8988T (cell line): ENCODE data around the gene SAMD4A.
"Not testable (repeated sequence)": the region's sequence is repeated elsewhere in the genome, so short reads cannot be mapped to it uniquely, and the experiment has no call there.

Source experiments
- DNase-seq: peaks from one replicate; pipeline ENCODE4 v3.0.0; 2011

Gene SAMD4A

DNA sequence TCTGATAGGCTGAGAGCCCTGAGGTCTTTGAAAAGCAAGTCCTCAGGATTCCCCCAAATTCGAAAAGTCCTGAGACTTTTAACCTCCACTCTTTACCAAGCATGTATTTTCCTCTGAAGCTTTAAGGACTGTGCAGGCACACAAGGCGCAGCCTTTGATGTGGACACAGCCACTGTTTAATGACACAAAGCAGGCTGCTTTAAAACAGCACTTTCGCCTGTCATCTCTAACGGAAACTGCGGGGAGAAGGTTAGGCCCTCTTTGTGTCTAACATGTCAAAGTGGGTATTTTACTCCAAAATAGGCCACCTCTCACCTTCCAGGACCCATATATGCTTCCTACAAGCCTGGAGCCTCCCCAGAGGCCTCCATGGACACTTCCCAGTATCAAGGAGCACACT, 176.5 kb downstream of the SAMD4A start:
- no peak for DNase-seq

DNA sequence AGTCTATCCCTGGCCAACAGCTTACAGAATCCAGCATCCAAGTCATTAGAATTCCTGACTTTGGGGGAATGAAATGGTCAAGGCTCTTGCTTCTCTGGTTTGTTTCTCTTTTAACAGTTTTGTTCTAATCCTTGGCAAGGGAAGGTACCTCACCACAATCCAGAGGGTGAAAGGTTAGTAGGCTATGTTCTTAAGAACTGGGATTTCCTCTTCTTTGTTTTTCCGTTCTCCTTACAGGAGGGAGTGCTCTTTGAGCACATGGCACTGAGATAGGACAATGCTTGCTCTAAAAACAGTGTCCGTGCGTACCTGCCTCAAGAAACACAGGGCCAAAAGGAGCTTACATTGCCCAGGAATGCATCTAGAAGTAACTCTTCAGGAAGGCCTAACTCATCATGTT, 179.1 kb downstream of the SAMD4A start:
- DNase-seq = no peak

DNA sequence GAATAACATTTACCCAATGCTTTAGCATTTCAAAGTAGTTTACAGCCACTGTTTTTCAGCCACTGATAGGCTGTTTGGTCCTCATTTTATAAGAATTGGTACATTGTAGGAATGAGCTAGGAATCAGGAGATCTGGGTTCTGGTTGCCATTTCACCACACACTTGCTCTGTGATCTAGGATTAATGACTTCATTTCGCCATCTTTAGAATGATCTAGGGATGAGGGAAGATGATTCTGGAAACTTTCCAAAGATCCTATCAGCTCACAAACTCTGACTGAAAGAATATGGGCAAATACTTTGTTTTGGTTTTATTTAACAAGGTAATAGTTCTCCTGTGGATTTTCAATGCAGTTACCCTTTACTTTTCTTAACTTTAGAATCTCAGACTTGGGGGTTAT, 180.7 kb downstream of the SAMD4A start:
- no peak for DNase-seq

DNA sequence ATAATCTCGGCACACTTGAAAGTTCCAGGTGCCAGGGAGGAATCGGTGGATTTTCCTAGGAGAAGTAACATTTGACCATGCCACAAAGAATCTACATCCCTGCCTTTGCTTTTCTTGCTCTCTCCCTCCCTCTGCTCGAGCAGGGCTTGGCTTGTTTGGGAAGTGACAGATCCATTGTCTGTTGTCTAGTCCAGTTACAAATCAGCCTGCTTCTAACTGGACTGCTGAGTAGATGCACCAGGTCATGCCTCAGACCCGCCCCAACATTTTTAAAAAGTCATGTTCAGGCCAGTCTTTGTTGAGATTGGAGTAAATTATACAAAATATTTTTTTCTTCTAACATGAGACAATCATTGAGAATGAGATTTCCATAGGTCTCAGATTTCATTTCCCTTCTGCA, 182.3 kb downstream of the SAMD4A start:
- DNase-seq = no peak

DNA sequence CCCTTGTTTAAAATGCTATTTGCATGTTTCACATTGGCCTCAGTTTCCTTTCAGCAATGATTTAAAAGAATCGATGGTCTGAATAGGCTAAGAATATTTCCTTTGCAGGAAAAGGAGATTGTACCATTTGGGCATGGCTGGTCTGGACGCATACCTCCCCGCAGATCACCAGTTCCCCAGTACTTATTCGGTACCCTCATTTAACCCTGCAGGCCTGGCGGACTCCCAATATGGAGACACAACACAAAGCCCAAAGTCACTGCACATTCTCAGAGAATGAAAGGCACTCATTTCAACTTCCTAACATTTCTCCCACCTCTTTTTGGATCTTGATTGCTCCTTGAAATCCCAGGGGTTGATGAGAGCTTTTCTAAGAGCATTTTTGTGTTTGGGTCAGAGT, 182.8 kb downstream of the SAMD4A start:
- DNase-seq = no peak

DNA sequence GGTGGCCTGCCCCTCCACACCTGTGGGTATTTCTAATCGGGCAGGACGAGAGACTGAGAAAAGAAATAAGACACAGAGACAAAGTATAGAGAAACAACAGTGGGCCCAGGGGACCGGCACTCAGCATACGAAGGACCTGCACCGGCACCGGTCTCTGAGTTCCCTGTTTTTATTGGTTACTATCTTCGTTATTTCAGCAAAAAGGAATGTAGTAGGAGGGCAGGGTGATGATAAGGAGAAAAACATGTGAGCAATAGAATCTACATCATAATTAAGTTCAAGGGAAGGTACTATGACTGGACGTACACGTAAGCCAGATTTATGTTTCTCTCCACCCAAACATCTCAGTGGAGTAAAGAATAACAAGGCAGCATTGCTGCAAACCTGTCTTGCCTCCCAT, 185.7 kb downstream of the SAMD4A start:
- not testable (repeated sequence) for DNase-seq

DNA sequence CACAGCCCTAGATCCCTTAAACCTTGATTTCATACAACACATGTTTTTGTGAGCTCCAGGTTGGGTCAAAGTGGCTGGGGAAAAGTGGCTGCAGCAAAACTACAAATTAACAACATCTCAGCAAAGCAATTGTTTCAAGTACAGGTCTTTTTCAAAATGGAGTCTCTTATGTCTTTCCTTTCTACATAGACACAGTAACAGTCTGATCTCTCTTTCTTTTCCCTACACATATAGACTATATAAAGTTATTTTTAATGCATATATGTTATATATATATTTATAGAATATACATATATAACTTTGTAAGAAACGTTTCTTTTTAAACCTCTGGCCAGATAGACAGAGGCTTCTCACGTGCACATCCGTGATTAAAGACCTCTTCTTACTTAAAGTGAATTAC, 186.5 kb downstream of the SAMD4A start:
- not testable (repeated sequence) for DNase-seq

DNA sequence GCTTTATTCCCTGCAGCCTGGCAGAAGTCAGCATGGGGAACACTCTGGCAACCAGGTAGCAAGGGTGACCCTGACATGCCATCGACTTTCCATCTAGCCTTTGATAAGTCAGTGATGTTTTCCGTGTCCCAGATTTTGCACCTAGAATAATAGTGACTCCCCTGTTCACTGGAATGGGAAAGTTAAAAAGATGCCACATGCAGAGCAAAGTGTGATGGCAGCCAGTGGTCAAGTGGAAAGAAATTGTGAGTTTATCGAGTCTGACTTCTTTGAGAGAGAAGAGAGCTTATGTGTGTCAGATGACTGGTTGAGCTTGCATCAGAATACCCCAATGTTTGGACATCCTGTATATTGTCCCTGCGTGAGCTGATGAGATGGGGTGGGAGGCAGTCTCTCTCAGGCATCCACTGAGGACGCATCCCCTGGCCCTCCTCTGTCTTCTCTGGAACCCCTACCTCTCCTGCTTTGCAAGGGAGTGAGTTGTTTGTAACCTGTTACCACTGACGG, 187.2 kb downstream of the SAMD4A start:
- no peak for DNase-seq

DNA sequence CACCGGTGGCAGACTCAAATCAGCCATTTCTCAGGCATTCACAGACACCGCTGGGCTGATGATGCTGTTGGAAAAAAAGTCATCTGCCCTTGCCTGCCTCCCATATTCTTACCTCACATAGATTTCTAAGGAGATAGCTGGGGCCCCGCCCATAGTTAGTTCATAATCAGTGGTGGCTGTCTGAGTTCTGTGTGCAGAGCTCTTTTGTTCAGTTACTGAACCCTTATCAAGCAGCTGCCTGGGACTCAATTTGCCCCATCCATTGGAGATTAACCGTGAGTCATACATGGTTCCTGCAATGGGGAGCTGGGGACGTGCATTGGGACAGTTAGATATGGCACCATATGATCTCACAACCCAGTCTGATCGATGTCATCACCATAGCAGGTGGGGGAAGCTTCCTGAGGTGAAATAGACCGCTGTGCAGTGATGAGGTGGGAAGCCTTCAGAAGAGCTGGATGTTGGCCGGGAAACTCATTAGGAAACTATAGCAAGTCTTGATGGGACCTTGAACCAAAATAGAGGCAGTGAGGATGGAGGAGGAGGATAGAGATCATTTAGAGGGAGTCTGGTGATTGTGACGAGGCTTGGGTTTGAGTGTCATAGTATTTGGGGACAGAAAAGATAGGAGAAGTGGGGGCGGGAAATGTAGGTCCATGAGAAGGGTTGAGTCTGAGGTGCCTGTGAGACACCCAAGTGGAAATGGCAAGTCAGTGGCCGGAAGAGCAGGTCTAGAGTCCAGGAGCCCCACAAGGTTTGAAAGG, 187.9 kb downstream of the SAMD4A start:
- DNase-seq = no peak

DNA sequence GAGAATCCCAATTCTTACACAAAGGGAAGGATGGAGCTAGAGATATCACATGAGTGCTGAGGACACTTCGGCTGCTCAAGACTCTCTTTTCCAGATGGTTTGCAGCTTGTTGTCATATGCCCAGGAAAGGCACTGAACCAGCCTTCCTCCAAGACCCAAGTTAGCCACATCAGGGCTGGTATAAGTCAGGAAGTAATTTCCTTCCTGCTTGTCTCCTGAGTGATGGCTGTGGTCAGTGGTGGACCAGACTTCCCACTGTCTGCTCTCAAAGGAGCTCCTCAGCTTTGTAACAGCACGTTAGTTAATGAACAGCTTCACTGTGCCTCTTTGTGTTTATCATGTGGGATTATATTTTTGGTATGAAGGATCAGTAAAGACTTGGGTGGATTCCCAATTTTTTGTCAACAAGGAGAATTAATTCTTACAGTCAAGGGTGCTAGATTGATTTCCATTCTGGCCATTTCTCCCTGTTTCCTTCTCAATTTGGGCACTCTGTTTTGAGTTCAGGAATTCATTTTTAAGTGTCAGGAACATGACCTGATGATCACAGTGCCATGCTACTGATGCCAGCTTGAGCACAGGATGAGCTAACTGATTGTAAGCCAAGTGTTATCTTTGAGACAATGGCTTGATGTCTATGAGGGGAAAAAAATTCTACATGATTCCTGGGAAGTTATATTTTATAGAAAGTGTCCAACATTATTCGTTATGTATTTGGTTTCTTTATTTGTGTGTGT, 189.9 kb downstream of the SAMD4A start:
- DNase-seq = no peak

DNA sequence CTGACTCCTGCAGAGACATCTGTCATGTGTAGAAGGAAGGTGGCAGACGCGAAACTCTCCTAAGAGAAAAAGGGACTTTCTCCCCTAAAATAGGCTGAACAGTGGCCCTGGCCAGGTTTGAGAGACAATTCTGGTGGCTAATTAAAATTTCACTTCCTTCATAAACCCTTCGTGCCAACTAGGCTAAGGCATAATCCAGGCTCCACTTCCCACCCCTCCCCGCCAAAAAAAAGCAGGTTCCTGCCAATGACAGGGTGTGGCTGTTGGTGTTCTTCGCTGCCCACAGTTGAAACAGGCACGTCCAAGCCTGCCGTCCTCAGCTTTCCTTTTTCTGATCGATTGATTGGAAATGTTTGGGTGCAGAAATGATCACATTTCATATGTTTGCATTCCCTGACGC, 191.1 kb downstream of the SAMD4A start:
- DNase-seq = no peak

DNA sequence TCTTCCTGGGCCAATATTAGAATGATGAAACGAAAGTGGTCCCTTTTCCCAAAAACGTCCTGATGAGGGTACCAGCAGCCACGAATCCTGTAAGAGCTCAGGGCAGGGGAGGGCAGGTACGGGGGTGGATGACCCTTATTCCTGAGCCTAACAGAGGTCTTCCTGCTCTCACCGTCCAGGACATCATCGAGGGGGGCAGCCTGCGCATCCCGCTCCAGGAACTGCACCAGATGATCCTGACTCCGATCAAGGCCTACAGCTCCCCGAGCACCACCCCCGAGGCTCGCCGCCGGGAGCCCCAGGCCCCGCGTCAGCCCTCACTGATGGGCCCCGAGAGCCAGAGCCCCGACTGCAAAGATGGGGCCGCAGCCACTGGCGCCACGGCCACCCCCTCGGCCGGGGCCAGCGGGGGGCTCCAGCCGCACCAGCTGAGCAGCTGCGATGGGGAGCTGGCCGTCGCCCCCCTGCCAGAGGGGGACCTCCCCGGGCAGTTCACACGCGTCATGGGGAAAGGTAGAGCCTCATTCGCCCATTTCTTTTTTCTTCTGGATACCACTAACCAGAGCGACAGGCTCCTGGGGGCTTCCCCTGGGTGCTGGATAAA, 193.2 kb downstream of the SAMD4A start:
- DNase-seq = no peak

DNA sequence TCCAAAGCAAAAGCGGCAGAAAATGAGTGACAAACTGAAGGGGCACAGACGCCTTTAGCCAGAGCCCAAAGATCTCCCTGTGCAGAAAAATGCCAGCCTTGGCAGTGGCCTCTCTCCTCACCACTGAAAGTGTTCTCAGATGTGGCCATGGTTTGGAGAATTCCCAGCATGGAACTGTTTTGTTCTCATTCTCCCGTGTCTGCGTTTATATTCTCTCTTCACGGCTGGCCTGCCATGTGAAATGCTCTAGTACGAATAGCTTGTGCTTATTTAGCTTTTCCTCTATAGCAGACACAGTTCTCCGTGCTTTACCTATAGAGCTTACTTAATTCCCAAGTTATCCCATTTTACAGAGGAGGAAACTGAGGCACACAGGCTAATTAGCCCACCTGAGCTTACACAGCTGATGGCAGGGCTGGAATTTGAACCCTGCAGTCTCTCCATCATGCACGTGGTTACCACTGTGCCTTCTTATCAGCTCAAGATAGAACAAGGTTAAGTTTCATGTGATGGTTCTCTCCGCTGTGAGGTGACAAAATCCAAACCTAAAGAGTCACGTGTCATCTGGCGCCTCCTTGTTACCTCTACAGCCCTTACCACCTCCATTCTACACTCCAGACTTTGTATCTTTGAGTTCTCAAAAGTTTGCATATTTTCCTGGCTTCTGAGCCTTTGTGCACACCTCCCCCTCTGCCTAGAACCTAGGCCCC, 194.1 kb downstream of the SAMD4A start:
- DNase-seq = no peak

DNA sequence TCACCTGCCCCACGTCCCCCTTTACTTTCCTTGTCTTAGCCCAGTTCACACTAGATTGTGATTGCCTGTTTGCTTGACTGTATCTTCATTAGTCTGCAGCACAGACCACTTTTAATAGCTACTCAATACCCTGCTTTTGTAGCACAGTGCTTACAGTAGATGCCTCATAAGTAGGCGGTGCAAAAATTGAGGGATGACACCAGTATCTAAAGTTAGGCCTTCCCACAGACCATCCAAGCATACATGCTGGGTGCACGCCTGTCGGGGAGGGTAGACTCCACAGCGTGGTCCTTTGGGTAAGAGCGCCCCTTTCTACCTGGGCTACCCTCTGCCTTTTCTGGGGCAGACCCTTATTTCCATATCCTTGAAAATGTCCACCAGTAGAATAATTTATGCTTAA, 194.9 kb downstream of the SAMD4A start:
- no peak for DNase-seq

DNA sequence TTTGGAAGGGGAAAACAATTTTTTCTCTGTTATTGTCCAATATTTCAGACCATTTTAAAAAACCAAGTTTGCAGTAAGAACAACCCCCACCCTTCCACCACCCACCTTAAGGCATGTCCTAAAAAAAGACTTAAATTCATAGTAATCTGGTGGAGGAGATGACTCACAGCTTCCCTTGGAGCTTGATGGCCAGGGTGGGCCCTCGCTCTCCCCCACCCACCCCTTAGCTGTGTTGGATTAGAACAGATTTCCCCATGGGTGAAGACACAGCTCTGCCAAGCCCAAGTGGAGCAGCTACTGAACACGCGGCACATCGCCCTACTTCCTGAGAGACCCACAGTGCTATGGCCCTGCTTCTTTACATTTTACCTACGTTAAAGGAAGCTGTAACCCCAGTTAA, 195.4 kb downstream of the SAMD4A start:
- DNase-seq = no peak

DNA sequence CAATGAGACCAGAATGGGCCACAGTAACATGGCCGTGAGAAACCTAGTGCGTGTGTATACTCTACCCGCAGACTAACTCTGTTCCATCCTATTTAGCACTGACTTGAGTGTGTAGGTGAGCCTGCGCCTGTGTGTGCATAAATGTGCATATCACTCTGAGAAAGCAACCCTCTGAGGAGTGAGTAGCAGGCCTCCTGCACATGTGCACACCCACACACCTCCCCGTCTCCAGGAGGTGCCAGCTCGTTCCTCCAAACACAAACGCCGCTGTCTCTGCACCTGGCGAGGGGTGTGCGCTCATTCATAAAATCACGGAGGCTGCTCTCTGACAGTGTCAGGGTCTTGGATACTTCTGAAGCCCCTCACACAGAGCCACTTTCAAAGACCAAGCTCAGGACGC, 196.8 kb downstream of the SAMD4A start:
- DNase-seq = no peak

DNA sequence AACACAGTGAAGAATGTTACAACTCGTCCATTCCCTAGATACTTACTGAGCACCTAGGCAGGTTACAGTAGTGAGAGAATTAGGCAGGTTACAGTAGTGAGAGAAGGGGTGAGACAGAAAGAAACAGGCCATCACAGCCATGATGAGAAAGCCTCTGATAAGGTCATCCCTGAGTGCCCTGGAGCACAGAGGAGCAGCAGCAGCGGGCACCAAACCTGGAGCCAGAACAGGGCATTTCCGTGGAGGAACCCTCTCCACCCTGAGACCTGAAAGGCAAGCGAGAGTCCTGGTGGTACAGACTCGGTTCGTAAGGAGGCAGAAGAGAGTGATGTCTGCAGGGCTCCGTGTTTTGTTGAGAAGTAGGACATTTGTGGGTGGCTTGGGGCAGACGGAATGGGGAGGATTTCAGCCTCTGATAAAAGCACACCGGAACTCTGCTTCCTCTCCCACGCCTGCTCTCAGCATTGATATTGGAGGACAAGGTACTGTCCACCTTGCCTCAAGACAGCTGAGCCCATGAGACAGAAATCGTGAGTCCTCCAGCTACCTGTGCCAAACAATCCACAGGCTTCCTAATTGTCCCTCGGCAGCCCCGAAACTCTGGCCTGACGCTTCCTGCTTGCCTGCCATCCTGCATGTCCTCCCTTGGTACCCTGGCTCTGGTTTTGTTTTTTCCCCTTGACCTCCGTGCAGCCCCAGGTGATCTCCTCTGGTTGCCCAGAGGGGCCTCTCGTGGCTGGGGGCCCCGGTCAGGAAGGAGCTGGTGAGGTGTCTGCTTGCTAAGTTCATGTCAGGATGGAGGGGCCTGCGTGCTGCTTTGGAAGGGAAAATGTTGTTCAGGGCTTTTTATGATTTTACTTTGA, 199.6 kb downstream of the SAMD4A start:
- DNase-seq = no peak

DNA sequence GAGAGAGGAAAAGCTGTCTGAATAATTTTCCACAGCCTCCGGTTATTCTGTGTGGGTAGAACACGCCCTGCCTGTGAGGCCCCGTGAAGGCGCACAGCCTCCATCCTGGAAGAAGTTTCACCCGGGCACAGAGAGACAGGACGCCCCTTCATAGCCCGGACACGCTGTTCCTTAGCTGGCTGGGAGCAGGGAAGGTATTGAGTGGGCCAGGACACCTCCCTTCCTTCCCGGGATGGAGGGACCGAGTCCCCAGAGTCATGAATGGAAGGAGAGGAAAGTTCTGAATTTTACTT, 200.2 kb downstream of the SAMD4A start:
- DNase-seq = no peak

DNA sequence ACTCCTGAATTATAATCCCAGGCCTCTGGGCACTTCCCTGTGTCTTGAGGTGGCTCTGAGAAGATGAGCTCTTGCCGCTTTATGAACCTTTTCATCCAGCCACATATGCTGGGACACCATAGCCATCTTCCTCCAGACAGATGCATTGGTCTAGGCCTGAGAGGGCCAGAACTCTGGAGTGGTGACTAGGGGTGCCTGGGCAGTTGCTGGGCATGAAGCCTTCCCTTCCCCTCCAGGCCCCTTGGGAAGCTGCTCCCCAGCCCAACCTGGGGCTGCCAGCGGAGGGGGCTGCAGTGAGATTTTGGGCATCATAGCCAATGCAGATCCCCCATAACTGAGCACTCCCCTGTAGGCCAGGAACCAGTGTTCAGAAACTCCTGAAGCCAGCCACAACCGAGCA, 200.5 kb downstream of the SAMD4A start:
- no peak for DNase-seq

DNA sequence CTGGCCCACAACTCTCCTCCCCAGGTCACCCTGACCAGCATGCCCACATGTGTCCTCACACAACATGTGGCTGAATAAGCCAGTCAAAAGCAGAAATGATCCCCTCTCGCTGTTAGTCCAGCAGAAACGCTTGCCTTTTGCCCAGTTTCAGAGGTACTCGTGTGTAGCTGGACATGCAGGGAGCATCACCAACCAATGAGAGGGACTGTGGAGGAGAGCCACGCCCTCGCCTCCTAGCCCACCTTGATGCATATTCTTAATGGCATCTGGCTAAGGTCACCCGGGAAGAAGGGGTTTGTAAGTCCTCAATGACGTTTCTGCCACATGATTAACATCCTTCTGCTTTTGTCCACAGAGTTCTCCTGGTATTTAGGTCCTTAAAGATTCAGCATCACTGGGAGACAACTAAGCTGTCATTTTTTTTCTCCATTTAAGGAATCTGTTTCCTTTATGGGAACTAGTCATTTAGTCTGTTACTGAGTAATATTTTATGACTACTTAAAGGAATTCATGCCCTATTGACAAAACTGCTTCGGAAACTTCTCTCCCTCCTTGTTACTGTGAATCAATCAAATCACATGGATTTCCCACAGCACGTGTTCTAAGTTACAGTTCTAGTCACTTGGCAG, 201.7 kb downstream of the SAMD4A start:
- no peak for DNase-seq

DNA sequence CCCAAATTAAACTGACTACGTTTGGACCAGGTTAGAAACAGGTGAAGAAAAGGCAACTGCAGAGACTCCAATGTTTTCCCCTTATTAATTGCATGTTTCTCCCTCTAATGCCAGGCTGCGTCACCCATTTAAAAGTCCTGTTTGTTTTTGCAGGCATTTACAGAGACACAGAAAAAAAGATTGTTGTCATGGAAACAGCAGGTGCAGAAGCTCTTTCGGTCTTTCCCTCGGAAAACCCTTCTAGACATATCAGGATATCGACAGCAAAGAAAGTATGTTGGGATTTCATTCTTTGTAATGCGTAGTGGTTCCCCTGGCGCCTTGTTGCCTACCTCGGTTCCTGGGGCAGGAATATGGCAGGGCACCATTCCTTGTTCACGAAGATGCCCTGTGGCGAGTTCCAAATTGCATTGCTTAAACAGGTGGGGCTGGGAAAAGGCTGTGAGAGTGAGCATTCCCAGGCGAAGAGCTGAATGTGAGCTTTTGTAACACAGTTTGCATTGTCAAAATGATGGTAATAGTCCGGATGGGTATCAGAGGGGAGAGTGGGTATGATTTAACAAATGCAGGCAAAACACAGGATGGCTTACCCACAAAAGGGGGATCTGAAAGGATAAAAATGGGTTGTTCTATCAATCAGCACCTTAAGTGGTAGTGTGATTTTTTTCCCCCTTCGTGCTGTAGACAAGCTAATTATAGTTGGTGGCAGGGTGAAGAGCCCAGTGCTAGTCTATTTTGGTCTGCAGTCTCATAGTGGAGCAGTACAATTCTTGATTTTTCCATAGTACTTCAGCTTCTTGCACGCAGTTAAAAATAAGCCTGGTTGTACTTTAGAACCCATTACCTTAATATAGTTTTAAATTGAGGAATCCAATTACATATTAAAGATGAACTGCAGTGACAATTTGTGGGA, 203.3 kb downstream of the SAMD4A start:
- no peak for DNase-seq
